Brain pericyte (primary cell): Measurements from ENCODE around the gene ELOVL4.

ENCODE experiments used
- DNase-seq: peaks from one replicate; pipeline ENCODE4 v3.0.0-alpha.2; 2012; ENCODE audit warnings: low read depth, low spot score

The ELOVL4 gene

DNA sequence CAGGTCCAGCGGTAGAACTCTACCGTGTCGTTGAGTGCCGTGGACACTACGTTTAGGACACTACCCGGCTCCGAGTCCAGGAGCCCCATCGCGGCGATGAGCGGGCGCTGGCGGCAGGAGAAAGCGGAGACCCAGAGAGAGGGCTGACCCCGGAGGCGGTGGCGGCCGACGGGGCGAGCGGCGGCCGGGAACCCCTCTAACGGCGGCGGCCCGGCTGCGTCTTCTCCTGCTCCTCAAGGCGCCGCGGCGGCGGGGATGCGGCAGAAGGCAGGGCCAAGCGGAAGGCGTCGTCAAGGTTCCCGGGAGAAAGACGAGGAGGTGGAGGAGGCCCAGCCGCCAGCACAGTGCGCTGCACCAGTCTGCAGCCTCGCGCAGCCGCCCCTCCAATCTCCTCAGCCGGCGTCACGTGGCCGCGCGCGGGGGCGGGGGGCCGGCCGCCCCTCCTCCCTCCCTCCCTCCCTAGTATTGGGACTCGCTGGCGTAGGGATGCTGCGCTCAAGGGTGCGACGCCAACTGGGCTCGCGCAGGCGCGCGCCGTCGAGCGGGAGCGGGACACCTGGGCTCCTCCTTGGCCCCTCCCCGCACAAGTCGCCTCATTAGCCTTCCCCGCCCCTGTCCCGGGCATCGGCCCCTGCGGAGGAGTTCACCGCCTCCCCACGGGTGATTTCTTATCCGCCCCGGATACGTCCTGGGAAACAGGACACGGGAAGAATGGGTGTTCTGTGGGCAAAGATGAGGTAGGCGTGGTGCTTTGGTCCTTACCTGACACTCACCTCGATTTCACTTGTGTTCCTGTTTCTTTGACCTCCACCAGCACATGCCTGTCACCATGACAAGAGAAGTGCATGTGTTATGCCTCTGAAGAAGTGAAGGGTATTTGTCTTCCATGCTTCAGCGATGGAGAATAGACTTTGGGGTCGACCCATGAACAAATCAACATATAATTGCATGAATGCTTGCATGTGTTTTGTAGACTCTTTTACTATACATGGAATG lies at the start of gene ELOVL4:
Gene ELOVL4 (minus strand): TSS at position 363 of the 996 bp plus-strand sequence. CDS start 274 bp downstream, at position 89.
- DNase-seq: no peak

DNA sequence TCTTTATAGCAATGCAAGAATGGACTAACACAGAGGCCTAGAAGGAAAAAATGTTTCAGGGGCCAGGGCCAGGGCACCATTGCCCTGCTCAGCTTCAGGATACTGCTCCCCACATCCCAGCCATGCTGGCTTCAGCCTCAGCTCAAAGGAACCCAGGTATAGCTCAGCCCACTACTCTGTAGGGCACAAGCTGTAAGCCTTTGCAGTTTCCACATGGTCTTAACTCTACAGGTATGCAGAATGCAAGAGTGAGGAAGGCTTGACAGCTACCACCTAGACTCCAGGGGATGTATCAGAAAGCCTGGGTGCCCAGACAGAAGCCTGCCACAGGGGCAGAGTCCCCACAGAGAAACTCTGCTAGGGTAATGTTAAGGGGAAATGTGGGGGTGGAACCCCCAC lies 46.6 kb upstream of the ELOVL4 start:
- DNase-seq: no peak

GRCh38 chr6:79993012-79993910 lies 45.9 kb upstream of the ELOVL4 start:
- no peak for DNase-seq

DNA sequence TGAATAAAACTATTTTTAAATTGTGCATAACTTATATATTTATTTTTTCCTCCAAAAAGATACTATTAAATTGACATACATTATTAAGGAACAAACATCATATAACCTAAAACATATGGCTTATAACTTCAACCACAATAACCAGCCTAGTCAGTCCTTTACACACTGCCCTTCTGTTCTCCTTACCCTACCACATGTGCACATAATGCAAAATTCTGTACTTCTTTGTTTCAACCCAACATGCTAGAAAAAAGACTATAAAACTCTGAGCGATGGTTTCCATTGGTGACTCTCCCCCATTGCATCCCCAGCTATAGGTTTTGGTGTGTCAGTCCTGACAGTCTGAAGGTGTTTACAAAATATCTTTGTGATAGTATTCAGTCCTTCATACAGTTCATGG lies 42.3 kb upstream of the ELOVL4 start:
- no peak for DNase-seq

GRCh38 chr6:79985128-79985527 lies 37.8 kb upstream of the ELOVL4 start:
- DNase-seq: no peak

DNA sequence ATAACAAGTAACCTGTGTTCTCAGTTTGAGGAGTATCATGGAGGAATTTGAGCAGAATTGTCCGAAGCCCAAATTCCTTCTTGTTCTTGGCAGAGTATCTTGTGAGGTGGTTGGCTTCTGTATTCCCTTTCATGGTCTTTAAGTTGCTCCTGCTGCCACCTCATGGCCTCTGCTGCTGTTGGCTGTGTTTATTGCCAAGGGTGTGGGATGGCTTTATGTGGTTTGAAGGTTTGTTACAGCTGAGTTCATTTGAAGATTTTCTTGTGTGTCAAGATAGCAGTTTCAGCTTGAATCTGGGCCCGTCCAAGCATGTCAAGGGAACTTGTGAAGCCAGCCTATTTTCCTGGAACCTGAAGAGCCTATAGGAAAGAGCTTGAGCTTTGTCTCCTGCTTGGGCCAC lies 36.9 kb upstream of the ELOVL4 start:
- DNase-seq: no peak

DNA sequence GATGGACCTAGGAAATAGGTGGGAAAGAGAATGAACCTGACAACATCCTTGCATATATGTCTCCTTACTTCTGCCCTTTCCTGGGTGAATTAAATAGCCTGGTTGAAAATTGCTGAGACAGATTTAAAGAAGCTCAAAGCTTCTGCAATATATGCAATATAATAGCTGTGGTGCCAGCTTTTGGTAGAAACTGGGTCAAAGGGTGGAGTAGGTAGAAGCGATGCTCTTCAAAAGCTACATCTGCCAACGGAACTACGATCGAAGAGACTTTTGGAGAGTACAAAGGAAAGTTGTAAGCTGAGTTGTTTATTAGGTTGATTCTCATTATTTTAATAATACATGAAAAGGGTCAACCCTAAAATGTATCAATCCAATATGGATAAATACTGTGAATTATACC lies 34.3 kb upstream of the ELOVL4 start:
- no peak for DNase-seq

DNA sequence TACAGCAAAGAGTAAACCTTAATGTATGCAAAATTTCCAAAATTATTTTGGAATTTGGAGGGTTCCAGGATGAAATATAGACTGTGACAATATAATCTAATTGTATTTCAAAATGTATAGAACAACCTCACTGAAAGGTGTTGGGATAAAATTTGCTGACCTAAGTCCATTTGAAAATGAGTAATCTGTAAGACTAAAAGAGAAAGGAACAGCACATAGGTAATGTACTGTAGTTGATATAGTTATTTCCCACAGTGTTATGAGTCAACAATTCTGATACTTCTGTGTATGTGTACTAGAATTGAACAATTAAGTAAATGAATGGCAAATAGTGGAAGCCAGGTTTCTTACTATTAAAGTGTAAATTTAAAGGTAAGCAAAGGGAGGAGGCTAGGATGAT lies 23.8 kb upstream of the ELOVL4 start:
- DNase-seq: no peak

DNA sequence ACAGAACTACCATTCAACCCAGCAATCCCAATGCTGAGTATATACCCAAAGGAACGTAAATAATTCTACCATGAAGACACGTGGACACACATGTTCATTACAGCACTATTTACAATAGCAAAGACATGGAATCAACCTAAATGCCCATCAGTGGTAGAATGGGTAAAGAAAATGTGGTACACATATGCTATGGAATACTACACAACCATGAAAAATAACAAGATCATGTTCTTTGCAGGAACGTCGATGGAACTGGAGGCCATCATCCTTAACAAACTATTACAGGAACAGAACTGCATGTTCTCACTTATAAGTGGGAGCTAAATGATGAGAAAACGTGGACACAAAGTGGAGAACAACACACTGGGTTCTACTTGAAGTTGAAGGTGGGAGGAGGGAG lies 22.4 kb upstream of the ELOVL4 start:
- no peak for DNase-seq

DNA sequence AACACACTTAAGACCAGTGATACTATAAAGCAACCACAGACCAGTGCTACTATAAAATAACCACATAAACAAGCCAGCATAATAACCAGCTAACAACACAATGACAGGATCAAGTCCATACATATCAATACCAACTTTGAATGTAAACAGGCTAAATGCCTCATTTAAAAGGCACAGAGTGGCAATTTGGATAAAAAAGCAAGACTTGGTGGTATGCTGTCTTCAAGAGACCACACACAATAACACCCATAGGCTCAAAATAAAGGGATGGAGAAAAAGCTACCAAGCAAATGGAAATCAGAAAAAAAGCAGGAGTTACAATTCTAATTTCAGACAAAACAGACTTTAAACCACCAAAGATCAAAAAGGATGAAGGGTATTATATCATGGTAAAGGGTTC lies 19.8 kb upstream of the ELOVL4 start:
- DNase-seq: no peak

- no peak for DNase-seq
Measured at GRCh38 chr6:79964607-79965081, 17.3 kb upstream of the ELOVL4 start.

DNA sequence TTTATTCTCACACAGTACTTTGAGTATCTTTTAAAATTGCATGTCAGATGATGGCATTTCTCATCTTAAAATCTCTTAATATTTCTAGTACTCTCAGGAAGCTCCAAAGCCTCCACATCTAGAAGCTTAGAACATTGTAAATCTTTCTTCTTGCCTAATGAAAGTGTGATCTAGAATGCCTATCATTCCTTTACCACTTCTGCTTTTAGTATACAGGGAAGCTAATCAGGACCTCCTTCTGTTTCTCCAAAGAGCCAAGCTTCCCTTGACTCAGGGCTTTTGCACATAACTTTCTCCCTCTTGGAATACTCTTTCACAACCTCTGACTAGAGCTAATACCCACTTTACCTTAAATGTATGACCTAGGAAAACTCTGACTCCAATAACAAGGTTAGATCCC lies 7.5 kb upstream of the ELOVL4 start:
- DNase-seq: no peak

- DNase-seq: no peak
Measured at GRCh38 chr6:79949233-79949632, 1.9 kb upstream of the ELOVL4 start.

- DNase-seq: no peak
Measured at GRCh38 chr6:79946272-79947190, 822 bp downstream of the ELOVL4 start.

GRCh38 chr6:79943133-79943532 lies 4.2 kb downstream of the ELOVL4 start:
- no peak for DNase-seq

- no peak for DNase-seq
Measured at GRCh38 chr6:79941489-79942151, 5.7 kb downstream of the ELOVL4 start.

- no peak for DNase-seq
Measured at GRCh38 chr6:79928478-79928998, 18.8 kb downstream of the ELOVL4 start.

- DNase-seq: no peak
Measured at GRCh38 chr6:79927758-79928157, 19.6 kb downstream of the ELOVL4 start.

DNA sequence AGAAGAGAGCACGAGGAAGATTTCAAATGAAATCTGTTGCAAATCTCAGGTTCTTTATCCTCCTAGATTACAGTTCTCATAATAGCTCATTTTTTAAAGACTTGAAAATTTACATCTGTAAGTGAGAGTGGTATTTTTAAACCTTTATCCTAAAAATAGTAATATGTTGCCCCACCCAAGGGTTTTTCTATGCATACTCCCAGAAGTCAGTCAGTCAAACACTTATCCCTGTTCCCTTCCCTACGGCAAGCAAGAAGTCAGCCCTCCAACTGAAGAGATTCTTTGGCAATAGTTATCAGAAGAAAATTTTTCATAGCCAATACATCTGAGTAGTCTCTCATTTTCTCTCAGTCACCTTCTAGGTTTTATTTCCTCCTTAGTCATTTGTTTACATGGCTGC lies 24.1 kb downstream of the ELOVL4 start:
- no peak for DNase-seq

DNA sequence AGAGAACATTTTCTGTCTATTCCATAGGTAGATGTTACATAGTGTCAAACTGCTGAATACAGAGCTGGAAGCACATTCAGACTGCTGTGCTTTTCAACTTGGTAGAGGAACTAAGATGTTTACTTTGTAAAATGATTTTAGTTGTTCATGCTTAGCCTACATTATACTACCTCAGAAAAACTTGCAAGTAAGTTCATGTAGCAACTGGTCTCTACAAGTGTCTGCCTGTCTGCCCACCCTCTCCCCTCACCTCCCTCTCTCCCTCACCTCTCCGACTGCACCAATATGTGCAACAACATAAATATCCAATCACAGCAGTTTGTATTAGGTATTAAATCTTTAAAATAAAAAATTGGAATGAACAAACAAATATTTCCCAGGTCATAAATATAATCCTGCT lies 25.3 kb downstream of the ELOVL4 start:
- no peak for DNase-seq
